Pulmonary artery endothelial cell (primary cell): ENCODE measurements around the gene MAEA. TPM values are rescaled to one million over a fixed set of nuclear protein-coding genes. Genes with fewer than 3 reads are reported as not detected.

ENCODE experiments used
- DNase-seq: peaks from one replicate; pipeline ENCODE4 v3.0.0-alpha.2; 2011; ENCODE audit warnings: low read depth, low spot score
- total RNA-seq: library from RNA; depleted of rRNA; stranded (reverse); fragments of >200 nt; gene quantifications from 2 replicates; pipeline ENCODE4 v1.2.3, GENCODE V29; 2014

The MAEA gene
- total RNA-seq, 1 donor from 2014 or later = 54.7 TPM

DNA sequence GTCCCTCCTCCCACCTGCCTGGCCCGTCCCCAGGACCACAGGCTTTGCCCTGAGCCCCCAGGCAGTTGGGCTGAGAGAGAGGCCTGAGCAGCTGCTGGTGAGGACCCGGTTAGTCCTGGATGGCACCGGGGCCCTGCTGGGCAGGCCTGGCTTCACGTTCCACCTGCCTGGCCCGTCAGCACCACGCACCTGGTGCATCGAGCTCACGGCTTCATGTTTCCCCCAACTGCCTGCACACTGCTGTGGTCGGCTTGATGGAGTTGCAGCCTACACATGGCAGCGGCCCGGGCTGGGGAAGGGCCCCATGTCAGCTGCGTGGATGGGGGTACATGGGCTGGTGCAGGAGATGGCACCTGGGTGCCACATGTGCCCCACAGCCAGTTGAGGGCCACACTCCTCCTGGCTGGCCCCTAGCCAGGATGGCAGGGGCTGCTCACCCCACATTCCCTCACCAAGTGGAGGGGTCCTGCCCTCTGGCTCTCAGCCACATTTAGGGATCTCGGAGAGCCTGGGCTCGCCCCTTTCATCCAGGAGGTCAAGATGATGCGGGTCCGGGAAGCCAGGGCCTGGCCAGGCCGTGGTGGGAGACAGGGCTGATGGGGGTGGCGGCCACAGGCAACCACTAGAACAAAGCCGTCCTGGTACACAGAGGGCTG is 88.0 kb downstream of the MAEA start:
- no peak for DNase-seq

DNA sequence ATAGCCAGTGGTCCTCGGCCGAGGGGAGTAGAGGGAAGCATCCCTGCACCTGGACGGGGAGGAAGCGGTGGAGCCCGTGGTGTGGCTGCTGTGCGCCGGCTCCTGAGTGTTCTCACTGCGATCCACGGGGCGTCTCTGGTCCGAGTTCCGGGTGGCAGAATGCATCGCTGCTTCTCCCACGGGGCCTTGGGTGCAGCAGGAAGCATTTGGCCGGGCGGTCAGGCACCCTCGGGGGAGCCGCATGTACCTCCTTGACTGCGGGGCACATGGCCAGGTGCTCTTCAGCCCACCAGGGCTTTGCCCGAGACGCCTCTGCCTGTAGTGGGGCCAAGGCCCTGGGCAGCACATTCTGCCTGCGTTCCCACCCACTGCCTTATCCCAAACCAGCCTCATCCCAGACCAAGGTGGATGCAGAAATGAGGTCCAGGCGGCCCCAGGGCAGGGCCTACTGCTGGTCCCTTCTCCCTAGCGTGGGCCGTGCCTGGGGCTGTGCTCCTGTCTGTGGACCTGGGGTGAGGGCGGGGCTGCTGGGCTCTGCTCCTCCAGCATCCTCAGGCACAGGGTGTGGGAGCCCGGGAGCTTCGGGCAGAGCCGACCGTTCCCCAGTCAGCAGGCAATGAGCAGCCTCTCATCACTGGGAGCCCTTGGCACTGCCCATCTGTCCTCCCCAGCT is 89.0 kb downstream of the MAEA start:
- DNase-seq = no peak

DNA sequence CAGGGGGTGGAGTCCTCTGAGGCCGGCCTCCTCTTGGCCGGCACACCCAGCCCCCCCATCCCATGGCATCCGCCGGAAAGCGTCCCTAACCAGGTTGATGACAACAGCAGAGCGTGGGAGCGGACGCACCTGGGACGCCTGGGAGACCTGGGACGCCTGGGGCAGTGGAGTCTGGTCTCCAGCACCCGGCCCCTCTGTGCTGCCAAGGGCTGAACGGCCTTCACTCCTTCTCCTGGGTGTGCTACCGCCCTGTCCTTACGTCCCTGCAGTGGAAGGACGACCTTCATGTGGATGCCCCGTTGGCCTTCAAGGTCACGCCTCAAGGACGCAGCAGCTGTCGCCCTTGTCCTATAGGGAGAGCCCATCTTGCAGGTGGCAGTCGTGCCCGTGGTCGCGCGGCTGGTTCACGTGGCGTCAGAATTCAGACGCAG is 89.7 kb downstream of the MAEA start:
- no peak for DNase-seq

DNA sequence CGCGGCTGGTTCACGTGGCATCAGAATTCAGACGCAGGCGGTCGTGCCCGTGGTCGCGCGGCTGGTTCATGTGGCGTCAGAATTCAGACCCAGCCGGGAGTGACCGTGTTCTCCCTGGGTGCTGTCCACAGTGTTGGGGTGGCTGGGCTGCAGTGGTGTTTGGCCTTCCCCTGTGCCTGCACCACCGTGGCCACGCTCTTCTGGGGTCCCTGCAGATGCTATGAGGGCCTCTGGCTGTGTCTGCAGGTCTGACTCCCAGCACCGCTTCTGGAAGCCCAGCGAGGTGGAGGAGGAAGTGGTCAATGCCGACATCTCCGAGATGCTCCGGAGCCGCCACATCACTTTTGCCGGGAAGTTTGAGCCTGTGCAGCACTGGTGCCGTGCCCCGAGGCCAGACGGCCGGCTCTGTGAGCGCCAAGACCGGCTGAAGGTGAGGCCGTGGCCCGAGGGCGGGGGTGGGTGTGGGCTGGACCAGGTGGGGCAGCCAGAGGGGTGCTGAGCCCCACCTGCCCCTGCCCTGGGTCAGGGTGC is 90.2 kb downstream of the MAEA start:
- DNase-seq = no peak

DNA sequence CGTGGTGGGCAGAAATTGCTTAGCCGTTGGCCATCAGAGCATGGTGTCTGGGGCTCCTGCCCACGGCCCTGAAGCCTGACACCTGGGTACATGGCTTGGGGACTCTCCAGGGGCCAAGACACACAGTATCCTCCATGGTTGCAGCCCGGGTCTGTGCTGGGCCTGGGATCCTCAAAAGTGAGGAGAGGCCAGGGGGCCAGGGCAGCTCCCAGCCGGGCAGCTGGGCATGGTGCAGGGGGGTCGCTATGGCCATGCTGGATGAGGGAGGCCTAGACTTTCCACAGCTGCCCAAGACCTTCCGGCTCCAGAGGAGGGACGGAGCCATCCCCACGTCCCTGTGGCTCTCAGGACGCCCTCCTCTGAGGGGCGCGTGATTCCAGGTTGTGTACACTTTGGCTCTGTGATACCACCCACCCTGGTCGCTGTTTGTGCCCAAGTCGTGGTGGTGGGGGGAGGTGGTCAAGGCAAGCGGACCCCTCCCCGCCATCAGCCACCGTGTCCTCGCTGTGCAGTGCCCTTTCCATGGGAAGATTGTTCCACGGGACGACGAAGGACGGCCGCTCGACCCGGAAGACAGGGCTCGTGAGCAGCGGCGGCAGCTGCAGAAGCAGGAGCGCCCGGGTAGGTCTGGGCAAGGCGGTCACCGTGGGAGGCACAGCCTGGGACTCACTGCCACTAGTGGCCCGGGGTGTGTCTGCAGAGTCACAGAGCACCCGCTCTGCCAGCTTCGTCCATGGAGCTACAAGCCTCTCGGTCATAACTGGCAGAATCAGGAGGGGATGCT is 90.9 kb downstream of the MAEA start:
- DNase-seq = no peak

DNA sequence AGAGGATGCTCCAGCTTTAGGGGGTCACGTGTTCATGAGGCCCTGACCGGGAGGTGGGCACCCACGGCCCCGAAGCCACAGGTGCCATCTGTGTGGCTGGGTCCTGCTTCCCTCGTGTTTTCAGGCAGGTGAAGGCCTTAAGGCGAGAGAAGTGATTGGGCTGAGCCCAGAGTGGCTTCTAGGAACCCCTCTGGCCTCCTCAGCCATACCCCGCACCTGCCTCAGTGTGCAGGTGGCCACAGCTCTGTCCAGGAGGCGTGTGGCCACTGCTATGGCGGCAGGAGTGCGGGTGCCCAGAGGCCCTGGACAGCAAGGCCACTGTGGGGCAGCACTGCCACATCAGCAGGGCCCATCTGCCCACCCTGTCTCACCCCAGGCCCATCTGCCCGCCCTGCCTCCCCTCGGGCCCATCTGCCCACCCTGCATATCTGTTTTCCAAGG is 91.5 kb downstream of the MAEA start:
- no peak for DNase-seq

DNA sequence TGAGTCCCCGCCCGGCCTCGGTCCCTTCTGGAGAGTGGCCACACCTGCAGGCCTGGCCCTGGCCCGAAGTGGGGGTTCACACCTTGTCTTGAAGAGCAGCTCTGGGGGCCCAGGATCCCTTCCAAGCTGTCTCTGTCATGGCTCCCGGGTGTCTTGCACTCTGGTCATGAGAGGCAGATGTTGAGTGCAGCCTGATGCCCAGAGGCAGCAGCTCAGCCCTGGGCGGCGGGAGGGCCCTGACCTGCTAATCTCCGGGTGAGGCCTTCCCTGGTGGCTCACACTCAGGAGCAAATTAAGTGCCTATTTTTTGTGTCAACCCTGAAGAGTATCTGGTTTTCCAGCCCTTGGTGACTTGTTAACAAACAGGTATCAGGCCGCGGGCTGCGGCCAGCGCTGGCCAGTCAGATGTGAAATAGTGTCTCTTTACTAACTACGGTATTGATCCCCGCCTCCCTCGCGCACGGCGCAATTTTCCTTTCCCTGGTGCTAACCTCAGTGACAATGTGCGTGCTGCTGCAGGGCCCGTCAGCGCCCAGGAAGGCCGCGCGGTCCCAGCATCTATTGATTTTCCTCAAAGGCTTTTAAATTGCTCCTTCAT is 92.4 kb downstream of the MAEA start:
- DNase-seq = no peak

DNA sequence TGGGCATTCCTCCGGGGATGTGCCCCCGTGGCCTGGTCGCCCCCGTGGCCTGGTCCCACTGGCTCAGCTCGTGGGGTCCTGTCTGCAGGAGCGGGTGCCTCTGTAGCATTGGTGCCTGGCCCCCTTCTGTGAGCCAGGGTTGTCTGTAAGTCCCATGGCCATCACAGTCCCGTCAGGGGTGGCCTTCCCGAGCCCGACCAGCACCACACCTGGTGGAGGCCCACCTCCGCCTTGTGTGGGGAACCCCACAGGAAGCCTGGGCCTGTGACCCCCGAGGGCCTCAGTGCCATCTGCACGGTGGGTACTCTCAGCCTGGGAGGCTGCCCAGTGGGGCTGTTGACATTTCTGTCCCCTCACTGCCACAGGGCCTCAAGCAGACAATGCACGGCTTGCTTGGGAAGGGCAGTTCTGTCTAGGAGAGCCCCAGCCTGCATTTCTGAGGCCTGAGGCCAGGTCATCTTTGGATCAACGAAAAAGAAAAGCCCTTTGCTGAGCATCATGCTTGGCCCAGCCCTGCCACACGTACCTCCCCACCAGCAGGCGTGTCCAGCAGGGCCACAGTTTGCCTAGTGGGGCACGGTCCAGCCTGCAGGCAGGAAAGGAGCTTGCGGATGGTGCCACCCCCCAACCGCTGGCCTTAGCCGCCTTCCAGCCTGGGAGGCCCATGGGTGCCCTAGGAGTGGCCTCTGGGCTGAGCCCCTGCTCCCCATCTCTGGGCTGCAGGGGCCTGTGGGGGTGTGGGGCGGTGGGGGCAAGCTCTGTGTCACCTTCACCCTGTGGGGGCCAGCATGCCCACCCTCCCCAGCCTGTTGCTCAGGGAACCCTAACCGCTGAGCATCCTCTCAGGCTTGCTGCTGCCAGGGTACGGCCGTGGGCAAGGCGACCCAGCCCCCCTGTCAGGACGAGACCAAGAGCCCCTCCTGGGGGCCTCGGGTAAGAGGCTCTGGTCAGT is 93.4 kb downstream of the MAEA start:
- no peak for DNase-seq

DNA sequence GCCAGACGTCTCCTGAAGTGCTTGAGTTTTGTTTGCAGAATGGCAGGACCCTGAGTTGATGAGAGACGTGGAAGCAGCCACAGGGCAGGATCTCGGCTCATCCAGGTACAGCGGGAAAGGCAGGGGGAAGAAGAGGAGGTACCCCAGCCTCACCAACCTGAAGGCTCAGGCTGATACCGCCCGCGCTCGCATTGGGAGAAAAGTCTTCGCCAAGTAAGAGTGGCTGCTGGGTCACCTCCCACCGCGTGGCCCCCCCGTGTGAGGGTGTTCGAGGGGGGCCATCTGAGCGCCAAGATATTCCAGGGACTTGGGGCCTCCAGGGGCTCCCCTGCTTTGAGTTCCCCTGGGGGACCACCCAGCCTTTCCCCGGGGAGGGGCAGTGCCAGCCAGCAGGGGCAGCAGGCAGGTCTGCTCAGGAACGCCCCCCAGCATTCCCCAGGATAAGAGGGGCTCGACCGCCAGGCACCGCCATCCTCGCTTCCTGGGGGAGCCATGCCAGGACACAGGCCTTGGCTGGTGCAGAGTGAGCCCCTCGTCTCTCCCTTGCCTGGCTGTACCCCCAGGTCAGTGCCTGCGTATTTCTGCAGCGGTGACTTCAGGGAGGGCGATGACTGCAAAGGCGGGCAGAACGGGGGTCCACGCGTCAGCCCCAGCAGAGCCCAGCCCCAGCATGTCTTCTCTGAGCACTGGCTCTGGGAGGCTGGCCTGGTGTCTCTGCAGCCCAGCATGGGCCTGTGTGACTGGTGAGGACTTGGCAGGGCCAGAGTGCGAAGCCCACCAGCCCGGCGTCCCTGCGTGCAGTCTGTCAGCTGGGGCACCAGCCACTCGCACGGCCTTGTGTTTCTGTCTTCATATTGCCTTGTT is 94.3 kb downstream of the MAEA start:
- DNase-seq = no peak

DNA sequence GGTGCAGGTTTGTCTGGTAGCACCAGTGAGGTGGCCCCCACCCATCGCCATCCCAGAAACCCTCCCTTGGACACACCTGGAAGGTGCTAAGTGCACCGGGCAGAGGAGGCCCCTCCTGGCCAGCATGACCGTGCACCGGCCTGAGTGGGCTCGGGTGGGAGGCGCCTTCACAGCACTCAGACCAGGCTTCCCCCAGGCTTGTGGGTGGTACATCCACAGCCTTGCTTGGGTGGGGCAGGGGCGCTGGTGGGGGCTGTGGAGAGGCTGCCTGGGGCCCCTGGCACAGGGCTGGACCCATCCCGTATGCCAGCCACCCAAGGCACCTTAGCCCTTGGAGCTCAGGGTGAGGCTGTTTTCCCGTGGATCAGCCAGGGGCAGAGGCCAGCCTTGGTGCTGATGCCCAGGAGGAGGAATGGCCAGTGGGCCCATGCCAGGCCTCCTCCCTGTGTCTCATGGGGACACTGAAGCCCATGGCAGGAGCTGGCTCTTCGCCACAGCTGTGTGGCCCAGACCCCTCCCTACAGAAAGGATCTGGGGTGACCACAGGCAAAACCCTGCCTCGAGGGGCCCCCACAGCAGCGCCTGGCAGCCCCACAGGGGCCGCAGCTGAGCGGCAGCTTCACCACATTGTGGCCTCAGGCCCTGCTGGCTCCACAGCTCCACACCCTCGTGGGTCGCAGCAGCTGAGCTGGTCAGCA is 95.1 kb downstream of the MAEA start:
- no peak for DNase-seq

DNA sequence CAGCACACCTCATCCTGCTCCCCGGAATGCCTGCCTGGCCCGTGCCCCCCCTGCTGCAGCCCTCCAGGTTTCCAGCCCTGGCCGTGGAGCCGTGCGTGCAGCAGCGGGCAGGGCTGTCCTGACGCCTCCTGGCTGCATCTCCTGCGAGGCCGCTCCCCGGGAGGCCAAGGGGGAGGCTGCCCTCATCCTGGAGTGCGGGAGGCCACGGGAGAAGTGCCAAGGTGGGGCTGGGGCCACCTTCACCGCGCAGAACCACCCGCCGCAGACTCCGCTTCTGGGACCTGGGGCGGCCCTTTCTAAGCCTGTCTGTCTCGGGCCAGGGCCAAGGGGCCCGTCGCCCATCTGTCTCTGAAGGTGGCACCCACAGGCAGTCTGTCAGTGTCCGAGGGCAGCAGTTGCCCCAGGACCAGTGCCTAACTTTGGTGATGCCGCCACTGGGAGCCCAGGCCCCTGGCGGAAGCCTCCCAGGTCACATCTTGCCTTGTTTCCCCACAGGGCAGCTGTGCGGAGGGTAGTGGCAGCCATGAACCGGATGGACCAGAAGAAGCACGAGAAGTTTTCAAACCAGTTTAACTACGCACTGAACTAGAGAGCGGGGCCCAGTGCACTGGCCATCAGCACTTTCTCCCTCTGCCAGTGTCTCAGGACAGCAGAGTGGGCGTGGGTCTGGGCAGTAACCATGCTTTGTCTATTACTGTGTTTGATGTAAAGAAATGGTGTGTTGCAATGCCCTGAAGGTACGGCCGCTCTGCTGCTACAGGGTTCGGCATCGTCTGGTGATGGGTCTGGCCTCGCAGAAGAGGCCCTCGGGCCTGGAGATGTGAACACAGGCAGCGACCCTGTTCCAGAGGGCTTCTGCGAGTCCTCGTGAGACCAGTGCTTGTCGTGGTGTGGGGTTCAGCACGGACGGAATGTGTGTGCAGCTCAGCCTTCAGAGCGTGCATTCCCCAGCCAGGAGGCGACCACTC is 96.0 kb downstream of the MAEA start:
- no peak for DNase-seq

Other genes starting within 250 kb of the MAEA start
- gene RNF212, start 176.3 kb upstream of the MAEA start, total RNA-seq = 0.99 and 1.8 TPM in 2 replicates
- gene SPON2, start 117.3 kb upstream of the MAEA start, total RNA-seq = 0.07 and 0.28 TPM in 2 replicates
- 249 and 279 TPM in 2 replicates for gene CTBP1, start 40.8 kb upstream of the MAEA start, total RNA-seq
- 4.0 and 4.2 TPM in 2 replicates for gene UVSSA, start 57.3 kb downstream of the MAEA start, total RNA-seq
- not detected in 2 replicates for gene NKX1-1, start 116.6 kb downstream of the MAEA start, total RNA-seq